Ishikawa (cell line): ENCODE measurements around the gene NPHP4.

ENCODE experiments used
- CEBPB ChIP-seq: IDR thresholded peaks from 2 replicates; pipeline ENCODE4 v1.6.1; 2012
- CREB1 ChIP-seq: IDR thresholded peaks from 2 replicates; pipeline ENCODE4 v1.6.1; 2012; ENCODE audit warnings: low read depth
- EGR1 ChIP-seq: IDR thresholded peaks from 2 replicates; pipeline ENCODE4 v1.6.1; 2012
- EP300 ChIP-seq: IDR thresholded peaks from 2 replicates; pipeline ENCODE4 v1.6.1; 2012; ENCODE audit warnings: borderline replicate concordance
- FOXM1 ChIP-seq: IDR thresholded peaks from 2 replicates; pipeline ENCODE4 v1.6.1; 2012; ENCODE audit warnings: low read depth, borderline replicate concordance
- MAX ChIP-seq: IDR thresholded peaks from 2 replicates; pipeline ENCODE4 v1.6.1; 2012
- NFIC ChIP-seq: IDR thresholded peaks from 2 replicates; pipeline ENCODE4 v1.6.1; 2012
- RAD21 ChIP-seq: IDR thresholded peaks from 2 replicates; pipeline ENCODE4 v1.6.1; 2012; ENCODE audit warnings: low read depth
- REST ChIP-seq: IDR thresholded peaks from 2 replicates; pipeline ENCODE4 v1.6.1; 2012; ENCODE audit warnings: low read depth, mild to moderate bottlenecking
- TAF1 ChIP-seq: IDR thresholded peaks from 2 replicates; pipeline ENCODE4 v1.6.1; 2012; ENCODE audit warnings: low read depth, mild to moderate bottlenecking
- TCF12 ChIP-seq: IDR thresholded peaks from 2 replicates; pipeline ENCODE4 v1.6.1; 2012; ENCODE audit warnings: low read depth
- TEAD4 ChIP-seq: IDR thresholded peaks from 2 replicates; pipeline ENCODE4 v1.6.1; 2012
- YY1 ChIP-seq: IDR thresholded peaks from 2 replicates; pipeline ENCODE4 v1.6.1; 2012; ENCODE audit warnings: low read depth
- ZBTB7A ChIP-seq: IDR thresholded peaks from 2 replicates; pipeline ENCODE4 v1.6.1; 2012; ENCODE audit warnings: low read depth
- TF ChIP-seq, protein P1 (sequence below): IDR thresholded peaks from 2 replicates; pipeline ENCODE4 v1.6.1; 2012

Gene NPHP4

GRCh38 chr1:5968161-5968736 is 24.0 kb downstream of the NPHP4 start:
- TF ChIP-seq CREB1, result no peak
- TF ChIP-seq, protein P1, sequence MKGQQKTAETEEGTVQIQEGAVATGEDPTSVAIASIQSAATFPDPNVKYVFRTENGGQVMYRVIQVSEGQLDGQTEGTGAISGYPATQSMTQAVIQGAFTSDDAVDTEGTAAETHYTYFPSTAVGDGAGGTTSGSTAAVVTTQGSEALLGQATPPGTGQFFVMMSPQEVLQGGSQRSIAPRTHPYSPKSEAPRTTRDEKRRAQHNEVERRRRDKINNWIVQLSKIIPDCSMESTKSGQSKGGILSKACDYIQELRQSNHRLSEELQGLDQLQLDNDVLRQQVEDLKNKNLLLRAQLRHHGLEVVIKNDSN, result no peak

GRCh38 chr1:5967351-5968160 is 24.7 kb downstream of the NPHP4 start:
- TF ChIP-seq EGR1 (no peak), EP300 (no peak), TEAD4 (no peak), RAD21 (no peak), YY1 (no peak), TCF12 (no peak), CREB1 (no peak), MAX (no peak), NFIC (no peak), REST (no peak), TAF1 (no peak)
- TF ChIP-seq, protein P1, result no peak

DNA sequence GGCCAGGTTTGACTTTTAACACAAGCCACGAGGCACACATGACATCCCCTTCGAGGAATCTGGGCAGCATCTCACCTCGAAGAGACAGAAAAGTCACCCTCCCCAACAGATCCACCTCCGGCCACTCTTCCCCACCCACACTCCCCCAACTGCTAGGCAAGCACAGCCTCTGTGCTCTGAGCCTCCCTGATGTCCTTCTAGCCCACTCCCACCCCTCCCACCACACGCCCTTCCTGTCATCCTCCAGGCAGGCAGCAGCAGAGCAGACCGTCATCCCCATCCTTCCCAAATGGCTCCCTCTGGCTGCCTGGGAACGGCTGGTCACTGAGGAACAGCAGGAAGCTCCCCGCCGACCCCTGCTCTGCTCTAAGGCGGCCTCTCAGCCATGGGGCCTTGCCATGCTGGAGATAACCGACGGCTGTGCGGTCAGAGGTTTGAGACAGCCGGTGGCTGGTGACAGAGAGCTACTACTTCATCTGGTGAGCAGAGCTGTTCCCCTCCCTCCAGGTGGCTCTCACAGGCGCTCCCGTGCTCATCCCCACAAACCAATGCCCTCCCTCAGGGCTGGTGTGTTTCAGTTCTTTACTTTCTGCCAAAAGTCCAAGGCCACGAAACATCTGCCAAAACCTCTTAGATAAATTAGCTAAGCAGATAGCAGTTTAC is 25.6 kb downstream of the NPHP4 start:
- TF ChIP-seq TEAD4 (no peak), REST (no peak), FOXM1 (no peak), EP300 (no peak), MAX (no peak), CEBPB (no peak), TCF12 (no peak), TAF1 (no peak)
- TF ChIP-seq, protein P1, result no peak

- TF ChIP-seq RAD21, result no peak
- TF ChIP-seq CREB1, result no peak
- TF ChIP-seq TAF1, result no peak
These were observed 26.6 kb downstream of the NPHP4 start for GRCh38 chr1:5965586-5966131.

DNA sequence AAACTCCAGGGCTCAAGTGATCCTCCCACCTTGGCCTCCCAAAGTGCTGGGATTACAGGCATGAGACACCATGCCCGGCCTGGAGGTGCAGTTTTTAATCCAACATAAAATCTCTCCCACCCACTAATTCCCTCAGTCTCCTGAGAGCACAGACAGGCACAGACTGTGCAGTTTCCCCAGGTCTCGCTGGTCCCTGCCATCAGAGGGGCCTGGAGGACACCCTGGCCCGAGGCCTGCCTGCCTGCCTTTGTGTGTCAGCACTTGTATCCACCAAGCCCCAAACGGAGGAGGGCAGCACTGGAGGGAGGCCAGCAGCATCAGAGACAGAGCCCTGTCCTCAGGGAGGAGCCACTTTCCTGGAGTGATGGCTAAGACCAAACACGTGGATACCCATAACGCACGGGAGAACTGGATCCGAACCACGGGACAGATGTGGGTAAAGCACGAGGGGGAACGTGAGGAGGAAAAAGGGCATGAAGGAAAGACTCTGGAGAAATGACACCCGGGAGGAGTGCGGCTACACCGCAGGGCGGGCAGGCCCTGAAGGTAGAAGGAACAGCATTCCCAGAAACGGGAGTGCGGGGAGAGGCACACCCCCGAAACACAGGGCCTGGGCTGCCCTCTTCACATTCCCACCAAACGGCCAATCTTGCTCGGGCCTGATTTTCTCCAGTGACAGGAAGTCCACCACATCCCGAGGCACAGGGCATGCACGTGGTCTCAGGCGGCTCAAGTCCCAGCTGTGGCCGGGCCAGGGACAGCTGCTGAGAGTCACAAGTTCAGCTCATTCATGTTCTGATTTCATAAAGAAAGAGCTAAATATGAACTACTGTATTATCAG is 29.7 kb downstream of the NPHP4 start:
- TF ChIP-seq YY1 (no peak), CREB1 (no peak), TEAD4 (no peak), NFIC (no peak), TCF12 (no peak), FOXM1 (no peak), EP300 (no peak), EGR1 (no peak), TAF1 (no peak), REST (no peak), CEBPB (no peak), ZBTB7A (no peak), MAX (no peak), RAD21 (no peak)
- TF ChIP-seq, protein P1, result no peak
